ENCODE measurements around the gene SLC6A1. TPM values are rescaled to one million over a fixed set of nuclear protein-coding genes. Genes with fewer than 3 reads are reported as not detected.

SLC6A1 gene
- total and polyA plus RNA-seq, 11 donors = 0.40 to 3.1 (median 1.2) TPM

DNA sequence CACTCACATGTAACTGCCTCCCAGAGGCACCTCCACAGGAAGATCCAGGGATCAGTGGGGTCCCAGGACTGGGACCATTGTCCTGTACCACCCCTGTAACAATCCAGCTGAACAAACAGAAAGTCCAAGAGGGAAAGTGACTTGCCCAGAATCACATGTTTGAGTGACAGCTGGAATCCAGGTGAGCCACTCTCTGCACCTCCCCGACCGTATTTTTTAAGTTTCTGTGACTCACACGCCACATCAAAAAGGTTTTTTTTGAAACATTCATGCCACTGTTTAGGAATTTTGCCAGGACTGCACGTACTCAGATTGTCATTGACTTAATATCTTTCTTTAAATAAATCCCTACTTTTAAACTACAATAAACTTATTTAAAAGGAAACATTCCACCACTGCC, 9.8 kb upstream of the SLC6A1 start:
- Histone ChIP-seq H3K4me3 (no peak overlapping the region), H3K36me3 (no peaks in the 10 kb centered on the region), H3K4me1 (peaks cover 0 to 25% (median 16%) of the 10 kb centered on the region in 12 donors), H3K27me3 (peaks cover 0 to 4% (median 0%) of the 10 kb centered on the region in 9 donors), H3K9me3 (peaks cover 0 to 5% (median 0%) of the 10 kb centered on the region in 12 donors), H3K27ac (no peak overlapping the region)
- no peak for DNase-seq
- WGBS, 4 donors = 3 to 9% (median 6%) methylated on average over 4 of the region's 4 CpGs
- ATAC-seq = no peak
- TF ChIP-seq POLR2A (IDR thresholded peaks at IDR 0.05) = no peak
- TF ChIP-seq, protein P1, sequence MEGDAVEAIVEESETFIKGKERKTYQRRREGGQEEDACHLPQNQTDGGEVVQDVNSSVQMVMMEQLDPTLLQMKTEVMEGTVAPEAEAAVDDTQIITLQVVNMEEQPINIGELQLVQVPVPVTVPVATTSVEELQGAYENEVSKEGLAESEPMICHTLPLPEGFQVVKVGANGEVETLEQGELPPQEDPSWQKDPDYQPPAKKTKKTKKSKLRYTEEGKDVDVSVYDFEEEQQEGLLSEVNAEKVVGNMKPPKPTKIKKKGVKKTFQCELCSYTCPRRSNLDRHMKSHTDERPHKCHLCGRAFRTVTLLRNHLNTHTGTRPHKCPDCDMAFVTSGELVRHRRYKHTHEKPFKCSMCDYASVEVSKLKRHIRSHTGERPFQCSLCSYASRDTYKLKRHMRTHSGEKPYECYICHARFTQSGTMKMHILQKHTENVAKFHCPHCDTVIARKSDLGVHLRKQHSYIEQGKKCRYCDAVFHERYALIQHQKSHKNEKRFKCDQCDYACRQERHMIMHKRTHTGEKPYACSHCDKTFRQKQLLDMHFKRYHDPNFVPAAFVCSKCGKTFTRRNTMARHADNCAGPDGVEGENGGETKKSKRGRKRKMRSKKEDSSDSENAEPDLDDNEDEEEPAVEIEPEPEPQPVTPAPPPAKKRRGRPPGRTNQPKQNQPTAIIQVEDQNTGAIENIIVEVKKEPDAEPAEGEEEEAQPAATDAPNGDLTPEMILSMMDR (IDR thresholded peaks at IDR 0.05) = no peak
- intact Hi-C loops (cut with DNase I) = loop anchor here in 4 of 10 donors (5.0 kb wide), 1 partner anchor 35 kb away; no protein-coding TSS in a partner anchor

DNA sequence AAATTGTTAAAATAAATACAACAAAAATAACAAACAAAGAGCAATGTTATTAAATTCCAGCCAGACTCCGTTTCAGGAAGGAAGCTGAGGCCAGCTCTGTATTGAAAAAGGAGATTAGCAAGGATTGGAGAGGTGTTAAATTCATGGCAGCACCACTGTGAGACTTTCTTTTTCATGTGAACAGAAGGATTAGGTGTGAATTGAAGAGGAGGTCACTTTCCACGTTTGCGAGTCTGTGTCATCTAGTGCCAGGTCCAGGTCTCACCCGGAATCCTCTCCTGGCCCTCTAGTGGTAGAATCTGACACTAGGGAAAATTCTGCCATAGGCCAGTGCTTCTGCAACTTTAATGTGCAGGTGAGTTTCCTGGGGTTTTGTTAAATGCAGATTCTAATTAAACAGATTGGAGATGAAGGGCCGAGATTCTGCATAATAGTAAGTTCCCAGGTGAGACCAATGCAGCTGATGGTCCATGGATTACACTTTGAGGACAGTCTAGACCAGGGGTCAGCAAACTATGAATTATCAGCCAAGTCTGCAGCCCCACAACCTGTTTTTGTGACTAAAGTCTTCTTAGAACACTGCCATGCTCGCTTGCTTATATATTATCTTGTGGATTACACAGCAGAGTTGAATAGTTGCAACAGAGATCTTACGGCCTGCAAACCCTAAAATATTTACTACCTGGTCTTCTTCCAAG, 9.2 kb upstream of the SLC6A1 start:
- ATAC-seq (peak in 3 of 4 donors; percentile 45 to 75 (median 63)), DNase-seq (no peak)
- H3K4me1 ChIP-seq = peaks cover 0 to 25% (median 16%) of the 10 kb centered on the region in 12 donors
- H3K9me3 ChIP-seq = peaks cover 0 to 5% (median 0%) of the 10 kb centered on the region in 12 donors
- TF ChIP-seq, protein P1 (IDR thresholded peaks at IDR 0.05) = peak; percentile 64 to 78 (median 69)
- no peak for TF ChIP-seq POLR2A (IDR thresholded peaks at IDR 0.05)
- intact Hi-C loops (cut with DNase I) = loop anchor here in 4 of 10 donors (5.0 kb wide), 1 partner anchor 36 kb away; no protein-coding TSS in a partner anchor
- no peak overlapping the region for H3K27ac ChIP-seq
- H3K27me3 ChIP-seq = peaks cover 0 to 4% (median 0%) of the 10 kb centered on the region in 9 donors
- H3K36me3 ChIP-seq = no peaks in the 10 kb centered on the region
- WGBS, 4 donors = 23 to 27% (median 25%) methylated on average over 7 of the region's 7 CpGs
- H3K4me3 ChIP-seq = peak overlapping the region in 2 of 12 donors; percentile 8 to 27

DNA sequence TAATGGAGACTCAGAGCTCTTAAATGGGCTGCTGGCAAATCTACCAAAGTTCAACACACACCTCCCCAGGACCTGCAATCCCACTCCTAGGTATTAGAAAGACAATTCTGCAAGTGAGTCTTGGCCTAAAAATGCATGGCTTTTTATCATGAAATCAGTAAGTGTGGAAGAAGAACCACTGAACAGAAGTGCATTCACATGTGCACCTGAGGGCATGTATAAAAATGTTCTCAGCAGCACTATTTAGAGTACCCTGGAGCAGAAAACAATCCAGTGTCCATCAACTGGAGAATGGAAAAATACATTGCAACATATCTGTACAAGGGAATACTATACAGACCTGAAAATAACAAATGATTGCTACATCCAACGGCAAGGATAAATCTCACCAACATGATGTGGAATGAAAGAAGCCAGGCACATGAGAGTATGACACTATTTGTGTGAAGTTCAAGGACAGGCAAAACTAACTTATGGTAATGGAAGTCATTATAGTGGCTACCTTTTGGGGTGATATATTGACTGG, 8.1 kb upstream of the SLC6A1 start:
- Histone ChIP-seq H3K36me3 (no peaks in the 10 kb centered on the region), H3K27me3 (peaks cover 0 to 4% (median 0%) of the 10 kb centered on the region in 9 donors), H3K9me3 (peaks cover 0 to 5% (median 0%) of the 10 kb centered on the region in 12 donors), H3K27ac (no peak overlapping the region), H3K4me3 (no peak overlapping the region), H3K4me1 (peaks cover 0 to 25% (median 16%) of the 10 kb centered on the region in 12 donors)
- WGBS, 4 donors = 78 to 94% (median 87%) methylated on average over 1 of the region's 1 CpG
- intact Hi-C loops (cut with DNase I) = loop anchor here in 5 of 10 donors (2.0 to 5.0 kb wide), 2 partner anchors 37 to 40 kb away; no protein-coding TSS in a partner anchor
- TF ChIP-seq, protein P1 (IDR thresholded peaks at IDR 0.05) = no peak
- TF ChIP-seq POLR2A (IDR thresholded peaks at IDR 0.05) = no peak
- no peak for DNase-seq
- no peak for ATAC-seq

DNA sequence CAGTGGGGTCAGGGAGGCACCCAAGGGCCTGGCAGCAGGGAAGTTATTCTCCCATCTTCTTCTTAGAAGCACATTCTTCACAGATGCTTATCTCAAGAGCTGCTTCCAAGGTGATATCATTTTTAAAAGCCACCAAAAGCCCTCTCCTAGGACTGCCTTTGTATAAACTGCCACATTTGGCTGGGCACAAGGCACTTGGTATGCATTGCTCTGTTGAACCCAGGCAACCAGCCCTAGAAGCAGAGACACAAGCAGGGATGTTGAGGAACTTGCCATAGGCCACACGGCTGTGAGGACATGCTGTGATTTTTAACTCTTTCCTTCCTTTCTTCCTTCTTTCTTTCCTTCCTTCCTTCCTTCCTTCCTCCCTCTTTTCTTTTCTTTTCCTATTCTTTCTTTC, 7.4 kb upstream of the SLC6A1 start:
- H3K4me1 ChIP-seq = peaks cover 0 to 23% (median 16%) of the 10 kb centered on the region in 12 donors
- H3K27me3 ChIP-seq = peaks cover 0 to 4% (median 0%) of the 10 kb centered on the region in 9 donors
- peaks cover 0 to 5% (median 0%) of the 10 kb centered on the region in 12 donors for H3K9me3 ChIP-seq
- no peak for DNase-seq
- WGBS, 4 donors = 25 to 51% (median 43%) methylated on average over 1 of the region's 1 CpG
- no peak for ATAC-seq
- H3K36me3 ChIP-seq = no peaks in the 10 kb centered on the region
- no peak overlapping the region for H3K4me3 ChIP-seq
- intact Hi-C loops (cut with DNase I) = loop anchor here in 1 of 10 donors (2.0 kb wide), 1 partner anchor 40 kb away; no protein-coding TSS in a partner anchor
- TF ChIP-seq, protein P1 (IDR thresholded peaks at IDR 0.05) = no peak
- no peak for TF ChIP-seq POLR2A (IDR thresholded peaks at IDR 0.05)
- no peak overlapping the region for H3K27ac ChIP-seq

Measured in heart left ventricle (tissue), 16 donors.